ENCODE results near the gene BCOR.

The BCOR gene

GRCh38 chrX:40084471-40085101, 13.2 kb downstream of the BCOR start:
- H3K9ac ChIP-seq (ENCODE audit: low read length) = no peak overlapping the region
- H3K9me3 ChIP-seq (ENCODE audit: insufficient read depth, low read length) = no peaks in the 10 kb centered on the region
- no peak overlapping the region for H3K27ac ChIP-seq (ENCODE audit: low read depth, low read length)
- H3K79me2 ChIP-seq (ENCODE audit: insufficient read depth, low read length) = peaks cover 95% of the 10 kb centered on the region
- no peak overlapping the region for H3K4me3 ChIP-seq (ENCODE audit: insufficient read depth, low read length, poor library complexity, severe bottlenecking)
- no peak overlapping the region for H3K4me2 ChIP-seq (ENCODE audit: low read depth, low read length, poor library complexity, severe bottlenecking)
- no peaks in the 10 kb centered on the region for H3K36me3 ChIP-seq (ENCODE audit: low read length)
- H2AFZ ChIP-seq (ENCODE audit: low read depth, low read length, severe bottlenecking) = no peak overlapping the region
- no peaks in the 10 kb centered on the region for H3K9me2 ChIP-seq (replicated peaks; ENCODE audit: insufficient read depth, low read length)
- H3K27me3 ChIP-seq (ENCODE audit: low read length) = no peaks in the 10 kb centered on the region
- TF ChIP-seq CTCF (IDR thresholded peaks at IDR 0.05; ENCODE audit: insufficient read depth, low read length, poor library complexity, severe bottlenecking) (no peak), EZH2phosphoT487 (conservative IDR thresholded peaks at IDR 0.05; ENCODE audit: low read length) (no peak)
- H4K20me1 ChIP-seq (ENCODE audit: low read depth, low read length) = peaks cover 4% of the 10 kb centered on the region; the same call in 1 of the 2 replicates
- no peaks in the 10 kb centered on the region for H3F3A ChIP-seq (ENCODE audit: insufficient read depth)

- H4K20me1 ChIP-seq (ENCODE audit: low read depth, low read length) = peaks cover 2% of the 10 kb centered on the region; the same call in 1 of the 2 replicates
- no peak overlapping the region for H3K27ac ChIP-seq (ENCODE audit: low read depth, low read length)
- no peaks in the 10 kb centered on the region for H3K9me3 ChIP-seq (ENCODE audit: insufficient read depth, low read length)
- H3K27me3 ChIP-seq (ENCODE audit: low read length) = no peaks in the 10 kb centered on the region
- no peaks in the 10 kb centered on the region for H3K9me2 ChIP-seq (replicated peaks; ENCODE audit: insufficient read depth, low read length)
- no peaks in the 10 kb centered on the region for H3F3A ChIP-seq (ENCODE audit: insufficient read depth)
- H3K36me3 ChIP-seq (ENCODE audit: low read length) = no peaks in the 10 kb centered on the region
- H3K4me2 ChIP-seq (ENCODE audit: low read depth, low read length, poor library complexity, severe bottlenecking) = no peak overlapping the region
- no peak overlapping the region for H3K9ac ChIP-seq (ENCODE audit: low read length)
- no peak overlapping the region for H2AFZ ChIP-seq (ENCODE audit: low read depth, low read length, severe bottlenecking)
- peaks cover 95% of the 10 kb centered on the region for H3K79me2 ChIP-seq (ENCODE audit: insufficient read depth, low read length)
- TF ChIP-seq CTCF (IDR thresholded peaks at IDR 0.05; ENCODE audit: insufficient read depth, low read length, poor library complexity, severe bottlenecking) (no peak), EZH2phosphoT487 (conservative IDR thresholded peaks at IDR 0.05; ENCODE audit: low read length) (no peak)
- H3K4me3 ChIP-seq (ENCODE audit: insufficient read depth, low read length, poor library complexity, severe bottlenecking) = no peak overlapping the region
Measured at GRCh38 chrX:40083979-40084359, 13.8 kb downstream of the BCOR start.

- no peak overlapping the region for H3K27ac ChIP-seq (ENCODE audit: low read depth, low read length)
- H3K4me3 ChIP-seq (ENCODE audit: insufficient read depth, low read length, poor library complexity, severe bottlenecking) = no peak overlapping the region
- peaks cover 89% of the 10 kb centered on the region for H3K79me2 ChIP-seq (ENCODE audit: insufficient read depth, low read length)
- H3K9me2 ChIP-seq (replicated peaks; ENCODE audit: insufficient read depth, low read length) = no peaks in the 10 kb centered on the region
- no peak overlapping the region for H3K4me2 ChIP-seq (ENCODE audit: low read depth, low read length, poor library complexity, severe bottlenecking)
- H2AFZ ChIP-seq (ENCODE audit: low read depth, low read length, severe bottlenecking) = no peak overlapping the region
- no peaks in the 10 kb centered on the region; the same call in 1 of the 2 replicates for H4K20me1 ChIP-seq (ENCODE audit: low read depth, low read length)
- H3K36me3 ChIP-seq (ENCODE audit: low read length) = no peaks in the 10 kb centered on the region
- no peaks in the 10 kb centered on the region for H3K27me3 ChIP-seq (ENCODE audit: low read length)
- no peak for TF ChIP-seq CTCF (IDR thresholded peaks at IDR 0.05; ENCODE audit: insufficient read depth, low read length, poor library complexity, severe bottlenecking)
- no peak for TF ChIP-seq EZH2phosphoT487 (conservative IDR thresholded peaks at IDR 0.05; ENCODE audit: low read length)
- H3F3A ChIP-seq (ENCODE audit: insufficient read depth) = no peaks in the 10 kb centered on the region
- no peaks in the 10 kb centered on the region for H3K9me3 ChIP-seq (ENCODE audit: insufficient read depth, low read length)
- no peak overlapping the region for H3K9ac ChIP-seq (ENCODE audit: low read length)
Measured at GRCh38 chrX:40083120-40083978, 14.4 kb downstream of the BCOR start.
